HG02970 (cell line): ENCODE results near the gene SUPT20HL1.
"Not testable (repeated sequence)": the region's sequence is repeated elsewhere in the genome, so short reads cannot be mapped to it uniquely, and the experiment has no call there.

Experiments used
- ATAC-seq: cut with Tn5 transposase; IDR thresholded peaks from one replicate; pipeline ENCODE4 v1.9.1; 2021; ENCODE audit warnings: mild to moderate bottlenecking, moderate library complexity, moderate number of reproducible peaks; ENCODE audit not compliant: unreplicated experiment, low FRiP score

The SUPT20HL1 gene

GRCh38 chrX:24362089-24362745 lies 1.8 kb downstream of the SUPT20HL1 start:
- ATAC-seq, result not testable (repeated sequence)

- ATAC-seq, result not testable (repeated sequence)
Observed at GRCh38 chrX:24363432-24364181, 3.2 kb downstream of the SUPT20HL1 start.

- ATAC-seq, result no peak
Observed at GRCh38 chrX:24364326-24364725, 3.9 kb downstream of the SUPT20HL1 start.

- no peak for ATAC-seq
Observed at GRCh38 chrX:24364851-24365538, 4.6 kb downstream of the SUPT20HL1 start.

- not testable (repeated sequence) for ATAC-seq
Observed at GRCh38 chrX:24366762-24367400, 6.4 kb downstream of the SUPT20HL1 start.

- ATAC-seq, result no peak
Observed at GRCh38 chrX:24369816-24370215, 9.4 kb downstream of the SUPT20HL1 start.

- no peak for ATAC-seq
Observed at GRCh38 chrX:24371391-24371972, 11.0 kb downstream of the SUPT20HL1 start.

GRCh38 chrX:24372021-24372763 lies 11.8 kb downstream of the SUPT20HL1 start:
- no peak for ATAC-seq

GRCh38 chrX:24375600-24376131 lies 15.2 kb downstream of the SUPT20HL1 start:
- no peak for ATAC-seq

GRCh38 chrX:24376403-24376802 lies 16.0 kb downstream of the SUPT20HL1 start:
- ATAC-seq, result no peak

GRCh38 chrX:24377195-24377594 lies 16.8 kb downstream of the SUPT20HL1 start:
- ATAC-seq, result no peak

GRCh38 chrX:24377911-24378468 lies 17.6 kb downstream of the SUPT20HL1 start:
- no peak for ATAC-seq

GRCh38 chrX:24378706-24379105 lies 18.3 kb downstream of the SUPT20HL1 start:
- ATAC-seq, result no peak

GRCh38 chrX:24380262-24381187 lies 20.1 kb downstream of the SUPT20HL1 start:
- no peak for ATAC-seq

GRCh38 chrX:24382315-24382714 lies 21.9 kb downstream of the SUPT20HL1 start:
- not testable (repeated sequence) for ATAC-seq

- no peak for ATAC-seq
Observed at GRCh38 chrX:24387724-24388123, 27.3 kb downstream of the SUPT20HL1 start.

GRCh38 chrX:24391389-24391788 lies 30.9 kb downstream of the SUPT20HL1 start:
- ATAC-seq, result no peak

- no peak for ATAC-seq
Observed at GRCh38 chrX:24391843-24392242, 31.4 kb downstream of the SUPT20HL1 start.
